Measurements from ENCODE around the gene MVB12A.

- no peak for TF ChIP-seq POLR2AphosphoS5 (IDR thresholded peaks at IDR 0.05)
- TF ChIP-seq, protein P1, sequence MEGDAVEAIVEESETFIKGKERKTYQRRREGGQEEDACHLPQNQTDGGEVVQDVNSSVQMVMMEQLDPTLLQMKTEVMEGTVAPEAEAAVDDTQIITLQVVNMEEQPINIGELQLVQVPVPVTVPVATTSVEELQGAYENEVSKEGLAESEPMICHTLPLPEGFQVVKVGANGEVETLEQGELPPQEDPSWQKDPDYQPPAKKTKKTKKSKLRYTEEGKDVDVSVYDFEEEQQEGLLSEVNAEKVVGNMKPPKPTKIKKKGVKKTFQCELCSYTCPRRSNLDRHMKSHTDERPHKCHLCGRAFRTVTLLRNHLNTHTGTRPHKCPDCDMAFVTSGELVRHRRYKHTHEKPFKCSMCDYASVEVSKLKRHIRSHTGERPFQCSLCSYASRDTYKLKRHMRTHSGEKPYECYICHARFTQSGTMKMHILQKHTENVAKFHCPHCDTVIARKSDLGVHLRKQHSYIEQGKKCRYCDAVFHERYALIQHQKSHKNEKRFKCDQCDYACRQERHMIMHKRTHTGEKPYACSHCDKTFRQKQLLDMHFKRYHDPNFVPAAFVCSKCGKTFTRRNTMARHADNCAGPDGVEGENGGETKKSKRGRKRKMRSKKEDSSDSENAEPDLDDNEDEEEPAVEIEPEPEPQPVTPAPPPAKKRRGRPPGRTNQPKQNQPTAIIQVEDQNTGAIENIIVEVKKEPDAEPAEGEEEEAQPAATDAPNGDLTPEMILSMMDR (IDR thresholded peaks at IDR 0.05) = no peak
Measured at GRCh38 chr19:17460372-17461230, 40.8 kb downstream of the MVB12A start, which contains the start of gene NXNL1.
